GM19043 (cell line): ENCODE results near the gene DNM1.

ENCODE experiments used
- ATAC-seq: cut with Tn5 transposase; IDR thresholded peaks from one replicate; pipeline ENCODE4 v1.9.1; 2021; ENCODE audit warnings: low read depth; ENCODE audit not compliant: unreplicated experiment

Gene DNM1

DNA sequence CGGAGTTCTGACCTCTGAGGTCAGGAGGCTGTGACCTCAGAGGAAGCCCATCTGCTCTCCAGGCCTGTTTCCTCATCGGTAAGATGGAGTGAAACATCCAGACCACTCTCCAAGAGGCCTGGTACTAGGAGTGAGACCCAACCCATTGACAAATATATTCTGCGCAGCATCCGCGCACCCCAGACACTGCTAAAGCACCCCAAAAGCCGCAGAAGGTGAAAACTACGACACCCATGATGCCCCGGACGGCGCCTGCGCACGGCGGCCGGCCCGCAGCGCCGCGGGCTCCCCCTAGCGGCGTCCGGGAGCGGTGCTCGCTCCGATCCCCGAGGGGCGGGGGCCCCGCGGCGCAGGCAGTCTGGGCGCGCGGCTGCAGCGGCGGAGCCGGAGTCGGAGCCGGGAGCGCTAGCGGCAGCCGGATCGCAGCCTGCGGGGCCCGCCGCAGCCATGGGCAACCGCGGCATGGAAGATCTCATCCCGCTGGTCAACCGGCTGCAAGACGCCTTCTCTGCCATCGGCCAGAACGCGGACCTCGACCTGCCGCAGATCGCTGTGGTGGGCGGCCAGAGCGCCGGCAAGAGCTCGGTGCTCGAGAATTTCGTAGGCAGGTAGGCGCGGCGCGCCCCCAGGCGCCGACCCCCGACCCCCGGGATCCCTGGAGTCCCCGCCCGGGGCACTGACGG lies at the start of gene DNM1:
Gene DNM1 (plus strand): TSS at position 356 of the 683 bp plus-strand sequence. CDS start 92 bp downstream, at position 448.
- peak; percentile 68 for ATAC-seq

DNA sequence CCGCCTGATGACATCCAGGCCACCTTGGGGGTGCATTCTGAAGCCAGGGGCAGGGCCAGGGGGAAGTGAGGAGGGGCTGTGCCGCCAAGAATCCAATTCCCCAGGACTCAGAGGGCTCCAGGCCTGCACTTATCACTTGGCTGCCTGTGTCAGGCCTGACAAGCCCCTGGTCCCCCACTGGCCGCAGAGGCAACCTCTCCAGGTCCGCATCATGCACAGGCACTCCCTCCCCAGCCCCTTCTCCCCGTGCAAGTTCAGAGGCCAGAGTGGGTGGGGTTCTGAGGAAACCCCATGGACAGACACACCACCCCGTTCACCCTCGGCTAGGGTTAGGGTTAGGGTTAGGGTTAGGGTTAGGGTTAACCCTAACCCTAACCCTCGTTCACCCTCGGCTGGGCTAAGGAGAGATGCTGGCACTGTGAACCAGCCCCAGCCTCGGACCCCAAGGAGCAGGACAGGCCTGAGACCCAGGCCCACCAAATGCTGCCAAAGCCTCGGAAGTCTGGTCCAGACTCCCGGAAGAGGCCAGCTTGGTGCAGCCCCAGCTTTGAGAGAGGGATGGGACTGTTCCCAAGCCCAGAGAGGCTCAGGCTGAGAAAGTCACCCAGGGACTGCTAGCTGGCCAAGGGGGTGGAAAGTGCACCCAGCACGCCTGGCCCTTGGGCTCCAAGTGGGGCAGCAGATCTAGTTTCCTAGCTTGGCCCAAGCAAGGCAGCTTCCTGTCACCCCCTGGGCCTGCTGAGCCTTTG lies 49.1 kb upstream of the DNM1 start:
- ATAC-seq: no peak

DNA sequence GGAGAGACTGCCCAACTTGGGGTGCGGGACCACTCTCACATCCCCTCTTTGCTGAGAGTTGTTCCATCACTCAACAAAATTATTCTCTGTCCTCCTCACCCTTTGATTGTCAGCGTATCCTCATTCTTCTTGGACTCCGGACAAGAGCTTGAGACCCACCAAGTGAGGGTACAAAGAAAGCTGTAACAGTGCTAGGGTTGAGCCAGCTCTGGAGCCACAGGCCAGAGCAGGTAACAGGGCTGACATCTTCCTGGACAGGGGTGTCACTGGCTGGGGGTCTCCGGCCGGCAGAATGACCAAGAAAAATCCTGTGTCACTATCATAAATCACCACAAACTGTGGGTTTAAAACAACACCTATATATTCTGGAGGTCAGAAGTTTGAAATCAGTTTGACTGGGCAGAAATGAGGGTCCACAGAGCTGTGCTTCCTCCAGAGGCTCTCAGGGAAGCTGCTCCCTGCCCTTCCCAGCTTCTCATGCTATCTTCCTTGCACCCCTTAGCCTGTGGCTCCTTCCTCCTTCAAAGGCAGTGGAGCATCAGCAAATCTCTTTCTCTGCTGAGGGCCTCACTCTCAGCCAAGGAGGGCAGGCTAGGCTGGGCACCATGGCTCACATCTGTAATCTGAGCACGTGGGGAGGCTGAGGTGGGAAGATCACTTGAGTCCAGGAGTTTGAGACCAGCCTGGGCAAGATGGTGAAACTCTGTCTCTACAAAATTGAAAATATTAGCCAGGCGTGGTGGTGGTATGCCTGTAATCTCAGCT lies 47.3 kb upstream of the DNM1 start:
- ATAC-seq: no peak

DNA sequence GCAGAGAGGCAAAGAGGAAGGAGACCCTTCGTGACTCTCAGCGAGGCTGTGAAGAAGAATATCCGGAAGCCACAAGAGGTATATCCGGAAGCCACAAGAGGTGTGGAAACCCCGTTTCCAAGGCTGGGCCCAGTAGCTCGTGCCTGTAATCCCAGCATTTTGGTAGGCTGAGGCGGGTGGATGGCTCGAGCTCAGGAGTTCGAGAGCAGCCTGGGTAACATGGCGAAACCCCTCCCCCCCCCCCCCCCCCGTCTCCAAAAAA lies 43.7 kb upstream of the DNM1 start:
- ATAC-seq: no peak

DNA sequence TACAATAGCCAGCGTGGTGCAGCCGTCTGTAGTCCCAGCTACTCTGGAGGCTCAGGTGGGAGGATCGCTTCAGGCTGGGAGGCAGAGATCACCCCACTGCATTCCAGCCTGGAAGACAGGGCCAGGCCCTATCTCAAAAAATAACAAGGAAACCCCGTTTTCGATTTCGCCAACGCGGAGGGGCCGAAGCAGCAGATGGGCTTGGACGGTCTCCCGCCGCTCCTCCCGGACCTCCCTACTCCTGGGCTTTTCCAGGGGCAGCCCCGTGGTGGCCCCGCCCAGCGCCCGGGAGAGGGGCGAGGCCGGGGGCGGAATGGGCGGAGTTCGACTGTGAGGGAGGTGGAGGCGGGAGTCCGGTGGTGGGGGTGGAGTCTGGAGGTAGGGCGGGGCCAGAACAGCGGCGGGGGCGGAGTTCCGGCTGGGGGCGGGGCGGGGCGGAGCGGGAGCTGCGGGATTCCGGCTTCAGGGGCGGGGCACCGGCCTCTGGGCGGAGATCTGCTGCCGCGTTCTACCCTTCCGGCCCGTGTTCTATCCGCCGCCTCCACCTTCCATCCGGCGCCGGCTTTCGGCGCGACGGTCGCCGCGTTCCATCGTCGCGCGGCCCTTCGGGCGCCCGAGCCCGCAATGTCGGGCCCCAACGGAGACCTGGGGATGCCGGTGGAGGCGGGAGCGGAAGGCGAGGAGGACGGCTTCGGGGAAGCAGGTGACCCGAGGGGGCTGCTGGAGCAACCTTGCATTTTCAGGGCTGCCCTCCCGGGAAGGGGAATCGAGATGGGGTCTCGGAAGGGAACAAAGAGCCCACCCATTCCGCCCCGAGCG lies 43.2 kb upstream of the DNM1 start, which contains the start of gene BBLN:
Gene BBLN (plus strand): TSS at position 482 of the 819 bp plus-strand sequence. CDS start 143 bp downstream, at position 625.
- peak; percentile 82 for ATAC-seq

DNA sequence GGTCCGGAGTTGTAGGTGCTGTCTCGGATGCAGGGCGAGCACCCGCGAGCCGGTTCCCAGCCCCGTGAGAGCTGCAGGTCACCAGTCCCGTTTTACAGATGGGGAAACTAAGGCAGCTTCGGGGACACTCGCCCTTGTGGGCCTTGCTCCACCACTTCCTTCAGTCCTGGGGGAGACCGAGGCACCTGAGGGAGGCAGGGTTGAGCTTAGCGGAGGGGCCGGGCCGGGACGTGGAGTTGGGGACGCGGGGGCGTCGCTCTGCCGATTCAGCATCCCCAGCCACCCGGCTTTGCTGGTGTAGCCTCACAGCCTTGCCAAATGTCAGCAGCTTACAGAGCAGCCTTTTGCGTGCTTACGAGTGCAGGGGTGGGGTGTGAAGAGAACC lies 42.6 kb upstream of the DNM1 start:
- ATAC-seq: no peak

DNA sequence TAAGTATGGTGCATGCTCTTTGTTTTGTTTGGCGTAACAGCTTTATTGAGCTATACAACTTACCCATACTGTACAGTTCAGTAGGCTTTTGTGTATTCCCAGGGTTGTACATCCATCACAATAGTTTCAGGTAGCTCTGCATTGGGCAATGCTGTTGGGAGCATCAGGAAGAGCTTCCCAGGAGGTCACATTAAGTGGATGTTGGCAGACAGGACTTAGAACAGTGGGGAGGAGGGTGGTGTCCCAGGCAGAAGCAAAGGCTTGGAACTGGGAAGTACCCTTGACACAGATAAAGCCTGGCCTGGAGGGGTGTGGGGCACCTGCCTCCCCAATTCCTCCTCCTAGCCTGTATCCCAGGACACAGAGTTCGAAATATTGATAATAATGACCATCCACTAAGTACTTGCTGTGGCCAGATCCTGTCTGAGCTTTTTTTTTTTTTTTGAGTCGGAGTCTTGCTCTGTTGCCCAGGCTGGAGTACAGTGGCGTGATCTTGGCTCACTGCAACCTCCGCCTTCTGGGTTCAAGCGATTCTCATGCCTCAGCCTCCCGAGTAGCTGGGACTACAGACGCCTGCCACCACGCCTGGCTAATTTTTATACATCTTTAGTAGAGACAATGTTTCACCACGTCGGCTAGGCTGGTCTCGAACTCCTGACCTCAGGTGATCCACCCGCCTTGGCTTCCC lies 41.8 kb upstream of the DNM1 start:
- no peak for ATAC-seq

DNA sequence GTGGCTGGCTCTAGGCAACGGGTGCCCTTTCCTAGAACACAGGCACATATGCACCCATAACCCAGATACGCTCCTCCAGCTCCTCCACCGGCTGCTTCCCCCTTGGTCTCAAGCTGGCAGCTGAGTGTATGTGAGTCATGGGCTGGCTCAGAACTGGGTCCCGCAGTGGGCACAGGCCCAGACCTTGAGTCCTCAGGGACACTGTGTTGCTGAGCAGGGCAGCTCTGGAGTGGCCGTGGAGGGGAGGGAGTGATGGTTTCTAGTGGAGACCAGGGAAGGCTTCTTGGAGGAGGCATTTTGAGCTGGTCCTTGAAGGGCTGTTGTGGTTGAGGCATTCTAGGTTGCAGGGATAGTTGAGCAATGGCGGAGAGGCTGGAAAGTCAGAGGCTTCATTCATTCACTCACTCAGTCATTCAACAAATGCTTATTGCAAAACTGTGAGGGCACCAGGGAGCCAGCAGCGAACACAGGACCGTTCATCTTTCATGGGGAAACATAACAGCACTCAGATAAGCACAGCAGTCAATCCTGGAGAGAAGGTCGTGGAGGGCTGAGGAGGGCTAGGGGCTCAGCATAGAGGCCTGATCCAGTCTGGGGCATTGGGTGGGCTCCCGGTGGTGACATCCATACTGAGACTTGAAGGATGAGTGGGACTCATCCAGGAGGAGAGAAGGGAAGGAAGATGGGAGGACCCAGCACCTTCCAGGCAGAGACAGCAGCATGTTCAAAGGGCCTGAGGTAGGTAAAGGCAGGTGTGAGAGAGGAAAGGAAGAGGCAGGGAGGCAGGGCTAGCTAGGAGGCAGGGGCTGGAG lies 40.8 kb upstream of the DNM1 start:
- no peak for ATAC-seq

DNA sequence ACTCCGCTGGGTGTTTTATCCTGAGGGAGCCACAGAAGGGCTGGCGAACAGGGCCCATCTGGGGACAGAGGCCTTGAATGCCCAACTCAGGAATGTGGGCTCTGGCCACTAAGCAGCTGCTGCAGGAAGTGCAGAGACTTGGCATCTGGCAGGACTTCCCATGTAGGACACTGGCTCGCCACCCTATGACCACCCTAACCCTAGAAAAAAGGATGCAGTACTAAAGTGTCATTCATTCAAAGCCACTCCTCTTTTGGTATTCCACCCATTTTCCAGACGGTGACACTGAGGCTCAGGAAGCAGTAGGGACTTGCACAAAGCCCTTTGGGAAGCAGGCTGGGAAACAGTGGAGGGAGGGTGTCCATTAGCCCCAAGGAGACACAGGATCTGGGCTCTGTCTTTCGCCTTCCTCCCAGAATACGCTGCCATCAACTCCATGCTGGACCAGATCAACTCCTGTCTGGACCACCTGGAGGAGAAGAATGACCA lies 40.1 kb upstream of the DNM1 start:
- no peak for ATAC-seq

DNA sequence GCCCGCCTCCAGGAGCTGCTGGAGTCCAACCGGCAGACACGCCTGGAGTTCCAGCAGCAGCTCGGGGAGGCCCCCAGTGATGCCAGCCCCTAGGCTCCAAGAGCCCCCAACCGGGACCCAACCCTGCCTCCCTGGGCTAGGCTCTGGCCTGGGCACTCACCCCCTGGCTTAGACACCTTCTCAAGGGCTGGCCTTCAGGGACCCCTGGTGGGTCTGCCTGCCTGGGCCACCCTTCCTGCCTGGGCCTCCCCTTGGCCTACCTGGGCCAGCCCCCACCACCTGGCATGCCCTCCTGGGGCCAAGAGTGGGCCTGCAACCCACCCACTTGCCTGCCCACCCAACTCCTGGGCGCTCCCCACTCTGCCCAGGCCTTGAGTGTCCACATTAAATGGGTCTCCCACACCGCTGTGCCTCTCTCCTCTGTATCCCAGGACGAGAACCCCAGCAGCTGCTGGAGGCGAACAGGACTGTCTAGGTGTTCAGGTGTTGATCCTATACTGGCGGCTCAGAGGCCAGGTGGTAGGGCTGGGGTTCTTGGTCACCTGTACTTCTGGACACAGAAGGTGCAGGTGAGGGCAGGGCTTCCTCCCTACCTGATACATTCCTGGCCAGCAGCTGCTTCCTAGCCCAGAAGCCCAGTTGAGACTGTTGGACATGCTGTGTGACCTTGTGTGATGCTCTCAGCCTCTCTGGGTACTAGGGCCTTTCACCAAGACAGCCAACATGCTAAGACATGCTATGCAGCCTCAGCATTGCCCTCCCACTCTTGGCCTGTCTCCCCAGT lies 39.5 kb upstream of the DNM1 start:
- ATAC-seq: no peak

DNA sequence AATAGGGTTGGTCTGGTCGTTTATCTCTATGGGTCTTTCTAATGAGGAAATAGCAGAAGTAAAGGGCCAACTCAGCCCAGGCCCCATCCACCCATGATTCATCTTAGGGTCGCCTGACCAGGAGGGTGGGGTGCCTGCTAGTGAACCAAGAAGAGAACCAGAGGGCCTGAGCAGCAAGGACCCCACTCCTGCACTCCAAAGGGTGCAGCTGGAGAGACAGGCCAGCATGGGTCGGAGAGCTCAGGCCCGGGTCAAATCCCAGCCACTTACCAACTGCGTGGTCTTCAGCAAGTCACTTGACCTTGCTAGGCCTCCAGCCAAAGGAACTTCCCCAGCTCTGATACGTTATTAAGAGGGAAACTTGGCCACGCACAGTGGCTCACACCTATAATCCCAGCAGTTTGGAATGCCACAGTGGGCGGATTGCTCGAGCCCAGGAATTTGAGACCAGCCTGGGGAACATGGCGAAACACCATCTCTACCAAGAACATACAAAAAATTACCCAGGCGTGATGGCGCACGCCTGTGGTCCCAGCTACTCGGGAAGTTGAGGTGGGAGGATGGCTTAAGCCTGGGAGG lies 38.8 kb upstream of the DNM1 start:
- no peak for ATAC-seq

DNA sequence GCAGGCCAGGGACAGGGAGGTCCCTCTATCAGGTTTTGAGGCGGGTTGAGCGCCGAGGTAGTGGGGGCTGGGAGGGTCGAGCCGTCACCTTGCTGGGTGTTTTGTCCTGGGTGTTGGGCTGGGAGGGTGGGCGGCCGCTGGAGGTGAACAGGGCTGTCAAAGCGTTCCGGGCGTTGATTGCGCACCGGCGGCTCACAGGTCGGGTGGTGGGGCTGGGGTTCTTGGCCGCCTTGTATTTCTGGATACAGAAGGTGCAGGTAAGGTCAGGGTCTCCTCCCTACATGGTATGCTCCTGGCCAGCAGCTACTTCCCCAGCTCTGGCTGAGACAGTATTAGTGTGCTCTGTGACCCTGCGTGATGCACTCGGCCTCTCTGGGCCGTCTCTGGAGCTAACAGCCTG lies 37.0 kb upstream of the DNM1 start:
- ATAC-seq: no peak

DNA sequence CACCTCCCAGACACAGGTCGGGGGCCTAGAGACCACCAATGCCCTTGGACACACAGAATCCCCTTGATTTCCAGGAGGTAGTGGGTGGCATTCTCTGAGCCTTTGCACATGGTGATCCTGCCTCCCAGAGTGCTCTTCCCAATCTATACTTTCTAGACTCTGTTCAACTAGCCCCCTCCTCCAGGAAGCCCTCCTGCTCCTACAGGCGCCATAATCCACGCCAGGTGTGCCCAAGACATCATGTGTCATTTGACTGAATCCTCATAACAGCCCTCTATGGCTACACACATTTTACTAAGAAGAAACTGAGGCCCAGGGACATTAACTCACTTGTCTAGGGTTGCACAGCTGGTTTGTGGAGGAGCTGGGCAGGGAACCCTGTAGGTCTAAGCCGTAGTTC lies 36.0 kb upstream of the DNM1 start:
- ATAC-seq: no peak

DNA sequence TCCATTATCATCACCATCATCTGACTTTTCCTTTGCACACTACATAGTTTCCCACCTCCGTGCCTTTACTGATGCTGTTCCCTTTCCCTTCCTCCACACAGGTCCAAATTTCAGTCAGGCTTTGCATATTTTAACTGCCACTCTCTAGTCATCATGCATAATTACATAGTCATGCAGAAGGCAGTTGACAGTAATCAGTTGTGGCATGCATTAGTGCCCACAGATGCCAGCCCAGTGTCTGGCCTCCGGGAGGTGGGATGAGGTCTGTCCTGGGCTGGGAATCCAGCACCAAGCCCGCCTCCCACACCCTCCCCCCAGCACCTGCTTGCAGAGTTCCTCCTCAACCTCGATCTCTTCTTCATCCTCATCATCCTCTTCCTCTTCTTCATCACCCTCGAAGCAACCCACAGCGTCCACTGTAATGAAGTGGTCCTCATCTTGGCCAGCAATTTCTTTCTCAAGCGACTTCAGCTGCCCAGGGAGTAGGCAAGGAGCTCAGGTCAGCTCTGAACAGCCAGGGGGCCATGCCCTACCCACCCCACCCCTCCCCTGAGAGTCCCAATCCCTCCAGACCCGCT lies 34.4 kb upstream of the DNM1 start:
- no peak for ATAC-seq

DNA sequence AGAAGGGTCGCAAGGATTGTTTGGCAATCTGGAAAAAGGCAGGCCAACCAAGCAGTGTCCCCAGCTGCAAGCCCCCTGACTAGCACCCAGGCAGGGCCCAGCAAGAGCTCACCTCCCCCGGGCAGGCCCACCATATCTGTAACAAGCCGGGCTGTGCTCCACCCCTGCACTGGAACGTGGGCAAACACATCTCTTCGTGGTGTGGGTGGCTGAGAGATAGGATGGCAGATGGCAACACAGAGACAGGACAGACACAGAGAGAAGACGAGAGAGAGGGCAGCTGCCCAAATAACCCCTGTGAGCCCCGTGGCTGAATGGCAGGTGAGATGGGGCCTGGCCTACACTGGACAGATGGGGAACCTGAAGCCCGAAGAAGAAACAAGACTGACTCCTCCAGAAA lies 33.7 kb upstream of the DNM1 start:
- no peak for ATAC-seq

DNA sequence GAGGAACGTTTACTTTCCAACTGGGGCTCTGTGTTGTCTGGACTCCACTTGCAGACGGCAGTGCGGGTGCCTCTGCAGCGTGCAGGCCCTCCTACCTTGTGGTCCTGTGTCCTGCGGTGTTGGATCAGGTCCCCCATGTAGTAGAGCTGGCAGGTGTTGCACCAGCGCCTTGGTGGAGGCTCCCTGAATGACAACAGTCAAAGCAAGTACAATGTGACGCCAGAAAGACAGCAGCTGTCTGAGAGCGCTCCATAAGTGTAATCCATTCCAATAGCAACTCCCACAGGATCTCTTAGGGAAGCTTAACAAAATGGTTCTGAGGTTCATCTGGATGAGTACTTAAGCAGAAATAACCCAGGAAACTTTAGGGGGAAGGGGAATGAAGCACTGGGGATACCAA lies 33.3 kb upstream of the DNM1 start:
- no peak for ATAC-seq

DNA sequence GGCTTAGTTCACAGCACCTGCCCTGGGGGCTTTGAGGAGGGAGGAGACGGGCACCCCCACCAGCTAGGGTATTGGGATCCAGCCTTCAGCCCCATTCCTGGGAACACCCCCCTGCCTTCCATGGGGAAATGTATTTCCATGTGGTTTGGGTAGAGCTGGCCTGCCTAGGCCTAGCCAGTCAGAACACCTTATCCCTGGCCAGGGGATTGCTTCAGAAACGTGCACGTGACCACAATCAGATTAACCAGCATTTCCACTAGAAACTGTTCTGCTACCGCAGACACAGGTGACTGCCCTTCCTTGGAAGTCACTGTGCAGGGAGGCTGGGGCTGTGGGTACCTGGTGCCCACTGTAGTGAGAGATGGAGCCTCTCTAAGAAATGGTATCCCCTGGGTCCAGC lies 29.1 kb upstream of the DNM1 start:
- no peak for ATAC-seq

DNA sequence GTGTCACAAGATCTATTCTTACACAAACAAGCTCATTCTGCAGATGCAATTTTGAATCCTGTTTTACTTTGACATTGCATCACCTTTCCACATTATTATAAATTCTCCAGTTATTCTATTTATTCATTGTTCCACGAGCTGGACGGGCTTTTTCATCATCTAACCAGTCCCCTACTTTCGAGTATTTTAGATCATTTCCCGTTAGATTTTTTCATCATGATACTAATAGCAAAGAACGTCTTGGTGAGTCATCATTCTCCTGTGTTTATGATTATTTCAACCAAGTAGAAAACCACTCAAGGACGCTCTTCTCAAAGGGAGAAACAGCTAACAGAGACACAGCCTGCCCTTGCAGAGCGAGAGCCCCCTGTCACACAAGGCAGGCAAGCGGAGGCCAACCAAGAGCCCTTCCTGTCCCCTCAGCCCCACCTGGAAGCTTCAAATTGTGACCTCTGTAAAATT lies 28.0 kb upstream of the DNM1 start:
- ATAC-seq: no peak
